Endothelial cell (in vitro differentiated cells): ENCODE data around the gene SLC25A45. TPM values are rescaled to one million over a fixed set of nuclear protein-coding genes. Genes with fewer than 3 reads are reported as not detected.
A peak's percentile ranks its signal among the peaks of the same experiment; 100 is the strongest.

ENCODE experiments used
- DNase-seq: peaks from one replicate; pipeline ENCODE4 v3.0.0; 2021; ENCODE audit warnings: low spot score
- H3K27ac Mint-ChIP-seq: one replicate; pipeline ENCODE4 v1.8.0; 2021; ENCODE audit warnings: mixed read lengths, inconsistent platforms; ENCODE audit not compliant: unreplicated experiment
- H3K27me3 Mint-ChIP-seq: one replicate; pipeline ENCODE4 v1.8.0; 2021; ENCODE audit warnings: mild to moderate bottlenecking, moderate library complexity, mixed read lengths, inconsistent platforms; ENCODE audit not compliant: unreplicated experiment
- H3K36me3 Mint-ChIP-seq: one replicate; pipeline ENCODE4 v1.8.0; 2021; ENCODE audit warnings: mild to moderate bottlenecking, low read depth, mixed read lengths, inconsistent platforms; ENCODE audit not compliant: unreplicated experiment
- H3K4me1 Mint-ChIP-seq: one replicate; pipeline ENCODE4 v1.8.0; 2021; ENCODE audit warnings: mild to moderate bottlenecking, mixed read lengths, inconsistent platforms; ENCODE audit not compliant: unreplicated experiment
- H3K4me3 Mint-ChIP-seq: one replicate; pipeline ENCODE4 v1.8.0; 2021; ENCODE audit warnings: mild to moderate bottlenecking, mixed read lengths, inconsistent platforms; ENCODE audit not compliant: unreplicated experiment
- H3K9me3 Mint-ChIP-seq: one replicate; pipeline ENCODE4 v1.8.0; 2021; ENCODE audit warnings: mixed read lengths, inconsistent platforms; ENCODE audit not compliant: unreplicated experiment
- total RNA-seq: library from RNA; stranded (reverse); fragmentation: NEBNext Ultra II Directional; extraction: Animal tissue kit (Norgen Biotek cat#: 25700); gene quantifications from one replicate; pipeline ENCODE4 v1.2.1, GENCODE V29; 2021; ENCODE audit not compliant: unreplicated experiment
- TF ChIP-seq, protein P1 (sequence below): fragments of 200-600 bp; sonication (generic); IDR thresholded peaks from one replicate; pipeline ENCODE4 v1.5.0; 2021; ENCODE audit warnings: antibody characterized with exemption; ENCODE audit not compliant: unreplicated experiment

Gene SLC25A45
- total RNA-seq, 1 donor from 2014 or later: 3.3 TPM

DNA sequence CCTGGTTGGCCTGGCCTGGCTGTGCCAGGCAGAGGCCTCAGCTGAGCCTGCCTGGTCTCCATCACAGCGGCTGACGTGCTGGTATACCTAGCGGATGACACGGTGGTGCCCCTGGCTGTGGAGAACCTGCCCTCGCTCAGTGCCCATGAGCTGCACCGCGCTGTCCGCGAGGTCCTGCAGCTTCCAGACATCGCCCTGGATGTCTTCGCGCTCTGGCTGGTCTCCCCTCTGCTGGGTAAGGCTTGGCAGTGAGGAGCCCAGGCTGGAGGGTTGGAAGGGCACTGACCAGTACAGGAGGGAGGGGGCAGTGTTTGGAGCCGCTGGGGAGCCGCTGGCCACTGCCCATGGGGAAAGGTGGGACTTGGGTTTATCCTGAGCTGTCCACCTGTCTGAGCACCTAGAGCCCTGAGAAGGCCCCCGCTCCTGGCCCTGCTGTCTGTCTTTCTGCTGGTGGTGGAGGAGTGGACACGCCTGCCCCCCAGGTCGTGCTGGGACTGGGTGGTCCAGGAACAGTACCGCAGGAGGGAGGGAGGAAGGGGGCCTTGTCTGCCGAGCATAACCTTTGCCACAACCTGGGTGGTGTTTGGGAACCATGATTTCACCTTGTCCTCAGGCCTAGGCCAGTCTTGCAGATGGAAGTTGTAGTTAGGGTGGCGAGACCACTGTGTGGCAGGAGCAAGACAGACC is 7.0 kb upstream of the SLC25A45 start:
- Mint-ChIP-seq H3K27ac (peak overlapping the region; percentile 77), H3K4me3 (no peak overlapping the region), H3K27me3 (peaks cover 12% of the 10 kb centered on the region), H3K9me3 (no peaks in the 10 kb centered on the region), H3K36me3 (peaks cover 6% of the 10 kb centered on the region), H3K4me1 (peaks cover 42% of the 10 kb centered on the region)
- no peak for DNase-seq
- TF ChIP-seq, protein P1, sequence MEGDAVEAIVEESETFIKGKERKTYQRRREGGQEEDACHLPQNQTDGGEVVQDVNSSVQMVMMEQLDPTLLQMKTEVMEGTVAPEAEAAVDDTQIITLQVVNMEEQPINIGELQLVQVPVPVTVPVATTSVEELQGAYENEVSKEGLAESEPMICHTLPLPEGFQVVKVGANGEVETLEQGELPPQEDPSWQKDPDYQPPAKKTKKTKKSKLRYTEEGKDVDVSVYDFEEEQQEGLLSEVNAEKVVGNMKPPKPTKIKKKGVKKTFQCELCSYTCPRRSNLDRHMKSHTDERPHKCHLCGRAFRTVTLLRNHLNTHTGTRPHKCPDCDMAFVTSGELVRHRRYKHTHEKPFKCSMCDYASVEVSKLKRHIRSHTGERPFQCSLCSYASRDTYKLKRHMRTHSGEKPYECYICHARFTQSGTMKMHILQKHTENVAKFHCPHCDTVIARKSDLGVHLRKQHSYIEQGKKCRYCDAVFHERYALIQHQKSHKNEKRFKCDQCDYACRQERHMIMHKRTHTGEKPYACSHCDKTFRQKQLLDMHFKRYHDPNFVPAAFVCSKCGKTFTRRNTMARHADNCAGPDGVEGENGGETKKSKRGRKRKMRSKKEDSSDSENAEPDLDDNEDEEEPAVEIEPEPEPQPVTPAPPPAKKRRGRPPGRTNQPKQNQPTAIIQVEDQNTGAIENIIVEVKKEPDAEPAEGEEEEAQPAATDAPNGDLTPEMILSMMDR: no peak

DNA sequence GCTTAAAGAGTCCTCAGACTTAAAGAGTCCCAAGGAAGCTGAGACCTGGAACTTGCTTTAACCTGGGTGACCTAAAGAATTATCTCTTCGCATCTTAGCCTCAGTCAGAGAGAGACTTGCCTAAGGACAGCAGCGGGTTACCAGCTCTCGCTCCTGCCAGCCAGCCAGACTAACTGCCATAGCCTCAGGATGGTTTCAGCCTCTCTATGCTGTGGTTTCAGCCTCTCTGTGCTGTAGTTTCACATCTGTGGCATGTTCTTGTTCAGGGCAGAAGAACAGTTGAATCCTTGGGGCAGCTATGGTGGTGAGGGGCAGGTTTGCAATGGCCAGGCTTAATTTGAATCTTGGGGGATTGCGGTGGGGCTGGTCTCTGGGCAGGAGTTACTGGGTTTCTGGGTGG is 6.3 kb upstream of the SLC25A45 start:
- peaks cover 6% of the 10 kb centered on the region for H3K36me3 Mint-ChIP-seq
- H3K9me3 Mint-ChIP-seq: no peaks in the 10 kb centered on the region
- TF ChIP-seq, protein P1: no peak
- no peak for DNase-seq
- peaks cover 49% of the 10 kb centered on the region for H3K4me1 Mint-ChIP-seq
- H3K27me3 Mint-ChIP-seq: peaks cover 12% of the 10 kb centered on the region
- peak overlapping the region; percentile 39 for H3K27ac Mint-ChIP-seq
- H3K4me3 Mint-ChIP-seq: peak overlapping the region; percentile 47

DNA sequence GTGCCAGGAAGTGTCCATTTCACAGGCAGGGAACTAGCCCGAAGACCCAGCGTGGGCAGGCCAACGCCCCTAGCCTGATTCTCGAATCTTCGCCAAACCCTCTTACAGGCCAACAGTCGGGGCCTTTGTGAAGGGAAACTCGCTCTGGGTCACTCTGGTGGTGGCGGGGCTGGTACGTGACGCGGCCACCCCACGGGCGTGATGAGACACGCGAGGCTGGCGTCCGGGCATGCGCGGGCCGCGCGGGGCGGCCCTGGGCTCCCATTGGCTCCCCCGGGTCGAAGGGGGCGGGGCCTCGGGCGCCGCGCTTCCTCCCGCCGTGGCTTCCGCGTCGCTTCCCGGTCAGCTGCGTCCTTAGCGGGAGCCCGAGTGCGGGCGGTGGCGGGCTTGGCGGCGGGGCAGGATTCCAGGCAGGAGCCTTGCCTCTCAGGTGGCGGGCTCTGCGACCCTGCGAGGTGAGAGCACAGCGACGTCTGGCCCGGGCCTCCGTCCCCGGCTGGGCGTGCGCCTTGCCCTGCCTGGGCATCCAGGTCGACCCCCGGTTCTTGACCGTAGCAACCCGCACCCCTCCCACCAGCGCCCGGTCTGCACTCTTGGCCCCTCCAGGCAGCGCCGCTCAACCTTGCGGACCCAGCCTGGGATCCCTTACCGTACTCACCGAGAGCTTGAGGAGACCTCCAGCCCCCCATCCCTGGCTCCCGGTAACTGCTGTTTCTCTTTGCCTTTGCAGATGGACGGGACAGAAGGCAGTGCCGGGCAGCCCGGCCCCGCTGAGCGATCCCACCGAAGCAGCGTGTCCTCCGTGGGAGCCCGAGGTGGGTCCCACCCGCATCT is 4.1 kb upstream of the SLC25A45 start, which contains the start of gene FRMD8:
Gene FRMD8 (plus strand): TSS at position 331 of the 834 bp plus-strand sequence. CDS start 400 bp downstream, at position 731.
- H3K9me3 Mint-ChIP-seq: no peaks in the 10 kb centered on the region
- peak within 1 kb of the TSS; percentile 94 for H3K4me3 Mint-ChIP-seq
- no peak within 1 kb of the TSS for H3K27ac Mint-ChIP-seq
- TF ChIP-seq, protein P1: no peak
- no peaks in the 10 kb centered on the region for H3K36me3 Mint-ChIP-seq
- peaks cover 55% of the 10 kb centered on the region for H3K4me1 Mint-ChIP-seq
- peaks cover 9% of the 10 kb centered on the region for H3K27me3 Mint-ChIP-seq
- DNase-seq: peak; percentile 86

DNA sequence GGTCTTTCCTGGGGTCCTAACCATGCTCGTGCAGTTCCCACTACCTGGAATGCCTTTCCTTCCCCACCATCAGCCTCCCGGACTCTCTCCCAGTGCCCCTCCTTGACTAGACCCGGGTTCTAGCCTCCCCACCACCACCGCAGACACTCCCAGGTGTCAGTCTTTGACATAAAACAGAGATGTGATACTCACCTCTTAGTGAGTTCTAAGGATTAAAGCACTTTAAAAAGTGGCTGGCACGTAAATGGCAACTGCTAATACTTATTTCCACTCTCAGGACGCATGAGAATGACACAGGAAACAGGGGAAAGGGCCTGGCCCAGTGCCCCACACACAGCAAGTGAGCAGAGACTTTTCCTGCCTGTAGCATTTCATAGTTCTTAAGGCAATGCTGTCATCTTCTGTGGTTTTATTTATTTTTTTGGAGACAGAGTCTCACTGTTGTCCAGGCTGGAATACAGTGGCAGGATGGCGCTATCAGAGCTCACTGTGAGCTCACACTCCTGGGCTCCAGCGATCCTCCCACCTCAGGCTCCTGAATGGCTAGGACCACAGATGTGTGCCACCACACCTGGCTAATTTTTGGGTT is 1.9 kb upstream of the SLC25A45 start:
- Mint-ChIP-seq H3K4me1 (peaks cover 38% of the 10 kb centered on the region), H3K9me3 (no peaks in the 10 kb centered on the region), H3K4me3 (no peak overlapping the region), H3K27me3 (peaks cover 9% of the 10 kb centered on the region), H3K27ac (peak overlapping the region; percentile 44), H3K36me3 (no peaks in the 10 kb centered on the region)
- TF ChIP-seq, protein P1: no peak
- DNase-seq: no peak
